ENCODE measurements around the gene LHX1. TPM values are rescaled to one million over a fixed set of nuclear protein-coding genes. Genes with fewer than 3 reads are reported as not detected.

Gene LHX1
- total RNA-seq, 3 donors from 2014 or later (not counting 1 experiment from before 2014, with no cell fraction given), result not detected

DNA sequence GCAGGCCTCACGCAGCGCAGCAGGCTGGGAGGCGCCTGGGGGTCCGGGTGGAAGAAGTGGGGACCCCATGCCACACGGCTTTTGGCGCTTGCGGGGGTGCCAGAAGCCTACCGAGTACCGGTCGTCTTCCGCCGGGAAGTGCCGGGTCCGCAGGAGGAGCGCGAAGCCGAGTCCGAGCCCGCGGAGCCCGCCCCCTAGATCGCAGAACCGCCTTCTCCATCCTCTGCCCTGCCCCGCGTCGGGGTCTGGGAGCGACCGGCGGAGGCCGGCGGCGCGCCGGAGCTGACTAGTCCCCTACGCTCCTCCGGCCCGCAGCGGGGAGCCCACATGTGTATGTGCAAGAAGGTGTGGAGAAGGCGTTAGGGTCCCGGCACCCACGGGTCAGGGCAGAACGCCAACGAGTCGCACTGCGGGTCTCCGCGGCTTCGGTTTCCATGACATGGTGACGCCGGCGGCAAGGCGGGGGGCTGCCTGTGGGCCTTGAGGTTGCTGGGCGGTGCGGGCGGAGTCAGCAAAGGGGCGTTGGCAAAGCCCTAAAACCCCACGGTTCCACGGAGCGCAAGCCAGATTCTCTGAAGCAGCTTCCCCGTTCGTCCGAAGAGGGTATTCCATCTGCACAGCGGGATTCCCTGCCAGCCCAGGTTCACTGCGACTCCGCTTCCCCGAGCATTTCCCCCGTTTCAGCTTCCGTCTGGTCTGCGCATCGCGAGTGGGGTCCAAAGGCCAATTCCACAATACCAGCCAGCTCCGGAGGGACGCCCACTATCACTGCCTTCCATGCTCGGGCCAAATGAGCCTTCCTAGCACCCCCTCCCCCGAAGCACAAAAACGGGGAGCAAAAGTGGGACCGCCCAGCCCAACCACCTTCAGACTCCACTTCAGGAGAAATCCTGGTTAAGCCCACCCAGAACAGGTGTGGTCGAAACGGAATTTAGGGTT, 2.3 kb upstream of the LHX1 start:
- no peaks in the 10 kb centered on the region for H3K9me3 Mint-ChIP-seq
- peaks cover 52 to 78% of the 10 kb centered on the region in 2 donors for H3K4me1 Mint-ChIP-seq
- DNase-seq (peak; percentile 38 to 58), ATAC-seq (peak in 2 of 3 donors; percentile 35 to 50)
- Histone ChIP-seq H3K36me3 (ENCODE audit: control insufficient read depth, insufficient read depth, low read length) (no peaks in the 10 kb centered on the region), H3K27ac (ENCODE audit: low read length) (no peak overlapping the region), H3K4me1 (ENCODE audit: control insufficient read depth, insufficient read depth, low read length) (peaks cover 82% of the 10 kb centered on the region), H3K4me3 (ENCODE audit: low read length) (no peak overlapping the region), H3K9me3 (ENCODE audit: control insufficient read depth, insufficient read depth, low read length) (no peaks in the 10 kb centered on the region), H3K27me3 (ENCODE audit: control insufficient read depth, insufficient read depth, low read length) (peaks cover 92% of the 10 kb centered on the region)
- no peak overlapping the region for H3K27ac Mint-ChIP-seq
- H3K27me3 Mint-ChIP-seq (ENCODE audit: low read depth in 2 of 2), result peaks cover 73 to 81% of the 10 kb centered on the region in 2 donors
- TF ChIP-seq CTCF (IDR thresholded peaks at IDR 0.05), result no peak
- intact Hi-C loops (cut with micrococcal nuclease), result loop anchor here (2.0 kb wide), 1 partner anchor 14 kb away; the partner anchor contains the start of gene AATF
- H3K4me3 Mint-ChIP-seq, result peak overlapping the region; percentile 76
- no peaks in the 10 kb centered on the region for H3K36me3 Mint-ChIP-seq
- WGBS (ENCODE audit: insufficient coverage), result 5% methylated on average over 79 of the region's 79 CpGs

DNA sequence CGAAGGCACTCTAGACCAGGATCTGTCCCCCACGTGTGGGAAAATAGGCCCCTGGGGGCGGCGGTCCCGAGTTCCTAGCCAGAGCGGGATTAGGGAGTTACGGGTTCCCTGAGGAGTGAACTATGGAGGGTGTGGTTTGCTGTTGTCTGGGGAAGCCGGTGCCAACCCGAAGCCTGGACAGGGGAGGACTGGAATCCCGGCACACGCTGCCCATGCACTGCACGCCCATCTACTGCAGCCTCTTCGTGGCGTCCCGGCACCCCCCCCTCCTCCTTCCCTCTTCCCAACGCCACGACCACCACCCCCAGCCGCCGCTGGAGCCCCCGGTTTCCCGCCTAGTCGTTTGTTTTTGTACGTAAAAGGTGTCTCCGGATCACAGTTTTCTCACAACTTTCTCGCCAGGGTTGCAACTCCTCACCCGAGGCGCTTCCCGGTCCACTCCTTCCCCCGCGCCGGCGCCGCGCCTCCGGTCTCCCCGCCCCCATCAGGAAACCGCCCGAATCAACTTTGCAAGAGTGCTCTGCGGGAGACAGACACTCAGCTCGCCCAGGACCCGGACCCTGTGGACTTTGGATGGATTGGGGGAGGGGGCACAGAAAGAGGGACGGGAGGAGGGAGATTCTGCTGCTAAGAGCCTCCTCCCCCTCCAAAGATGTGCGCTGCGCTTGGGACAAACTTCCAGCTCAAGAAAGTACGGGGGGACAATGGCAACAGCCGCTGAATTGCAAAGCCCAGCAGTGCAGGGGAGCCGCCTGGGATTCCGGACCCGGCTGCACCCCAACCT, 1.4 kb upstream of the LHX1 start:
- ATAC-seq, result no peak
- peaks cover 92% of the 10 kb centered on the region for H3K27me3 ChIP-seq (ENCODE audit: control insufficient read depth, insufficient read depth, low read length)
- DNase-seq, result peak in 1 of 2 donors; percentile 40
- H3K36me3 ChIP-seq (ENCODE audit: control insufficient read depth, insufficient read depth, low read length), result no peaks in the 10 kb centered on the region
- Mint-ChIP-seq H3K36me3 (no peaks in the 10 kb centered on the region), H3K27ac (no peak overlapping the region), H3K9me3 (no peaks in the 10 kb centered on the region), H3K27me3 (ENCODE audit: low read depth in 2 of 2) (peaks cover 70 to 81% of the 10 kb centered on the region in 2 donors), H3K4me3 (peak overlapping the region; percentile 76), H3K4me1 (peaks cover 52 to 80% of the 10 kb centered on the region in 2 donors)
- WGBS (ENCODE audit: insufficient coverage), result 5% methylated on average over 49 of the region's 49 CpGs
- no peak overlapping the region for H3K27ac ChIP-seq (ENCODE audit: low read length)
- H3K9me3 ChIP-seq (ENCODE audit: control insufficient read depth, insufficient read depth, low read length), result peaks cover 7% of the 10 kb centered on the region
- no peak overlapping the region for H3K4me3 ChIP-seq (ENCODE audit: low read length)
- no peak for TF ChIP-seq CTCF (IDR thresholded peaks at IDR 0.05)
- intact Hi-C loops (cut with micrococcal nuclease), result loop anchor here (2.0 kb wide), 1 partner anchor 13 kb away; the partner anchor contains the start of gene AATF
- peaks cover 88% of the 10 kb centered on the region for H3K4me1 ChIP-seq (ENCODE audit: control insufficient read depth, insufficient read depth, low read length)

DNA sequence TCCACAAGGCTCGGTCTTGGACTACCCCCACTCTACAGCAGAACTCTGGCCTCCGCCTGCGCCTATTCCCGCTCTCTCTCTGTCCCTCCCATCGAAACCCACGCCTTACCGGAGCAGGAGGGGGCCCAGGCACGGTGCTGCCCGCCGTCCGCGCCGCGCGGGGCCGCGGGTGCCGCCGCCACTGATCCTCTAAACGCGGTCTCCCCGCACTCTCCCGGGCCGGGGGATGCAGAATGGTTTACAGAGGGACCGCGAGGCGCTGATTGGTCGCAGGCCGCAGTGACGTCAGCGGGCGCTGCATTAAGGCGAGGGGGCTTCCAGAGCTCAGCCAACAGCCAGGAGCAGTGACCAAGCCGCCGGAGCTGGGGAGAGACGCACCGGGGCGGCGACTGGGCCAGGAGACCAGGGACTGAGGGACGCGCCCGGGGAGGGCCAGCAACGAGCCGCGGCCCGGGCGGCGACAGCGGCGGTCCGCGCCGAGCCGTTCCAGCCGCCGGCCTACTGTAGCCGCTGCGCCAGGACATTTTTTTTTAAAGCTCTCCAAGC, 747 bp upstream of the LHX1 start:
- TF ChIP-seq CTCF (IDR thresholded peaks at IDR 0.05), result no peak
- H3K4me1 ChIP-seq (ENCODE audit: control insufficient read depth, insufficient read depth, low read length), result peaks cover 89% of the 10 kb centered on the region
- peaks cover 91% of the 10 kb centered on the region for H3K27me3 ChIP-seq (ENCODE audit: control insufficient read depth, insufficient read depth, low read length)
- no peaks in the 10 kb centered on the region for H3K36me3 ChIP-seq (ENCODE audit: control insufficient read depth, insufficient read depth, low read length)
- intact Hi-C loops (cut with micrococcal nuclease), result no loop called here
- peak overlapping the region; percentile 85 for H3K4me3 Mint-ChIP-seq
- no peak overlapping the region for H3K27ac ChIP-seq (ENCODE audit: low read length)
- no peaks in the 10 kb centered on the region for H3K9me3 Mint-ChIP-seq
- 3% methylated on average over 58 of the region's 58 CpGs for WGBS (ENCODE audit: insufficient coverage)
- H3K36me3 Mint-ChIP-seq, result no peaks in the 10 kb centered on the region
- H3K4me3 ChIP-seq (ENCODE audit: low read length), result no peak overlapping the region
- H3K4me1 Mint-ChIP-seq, result peaks cover 53 to 87% of the 10 kb centered on the region in 2 donors
- peaks cover 8% of the 10 kb centered on the region for H3K9me3 ChIP-seq (ENCODE audit: control insufficient read depth, insufficient read depth, low read length)
- no peak overlapping the region for H3K27ac Mint-ChIP-seq
- ATAC-seq, result no peak
- peak in 1 of 2 donors; percentile 28 for DNase-seq
- peaks cover 70 to 81% of the 10 kb centered on the region in 2 donors for H3K27me3 Mint-ChIP-seq (ENCODE audit: low read depth in 2 of 2)
